H1 (cell line): Measurements from ENCODE around the gene ERO1A. TPM values are rescaled to one million over a fixed set of nuclear protein-coding genes. Genes with fewer than 3 reads are reported as not detected.

Experiments
- CTCF ChIA-PET: fragments of 300-600 bp; sonication (Branson Sonifier 250); formaldehyde crosslinking; loops from one replicate; lab custom pipeline; 2021; ENCODE audit not compliant: partially characterized antibody; lab: Charles Lee
- POLR2A ChIA-PET: fragments of 300-600 bp; sonication (Branson Sonifier 250); formaldehyde crosslinking; loops from one replicate; lab custom pipeline; 2021; ENCODE audit warnings: inconsistent platforms; ENCODE audit not compliant: partially characterized antibody; lab: Charles Lee
- DNase-seq, 2 experiments: peaks; one replicate each; pipeline versions ENCODE4 v3.0.0 to v3.0.0-alpha.2; 2010 to 2022; ENCODE audit warnings: low spot score in 2 of 2, low read depth in 1 of 2, mixed read lengths in 1 of 2
- FAIRE-seq: peaks from 2 replicates; lab custom pipeline; 2011; peaks lifted over from hg19 to GRCh38; lab: Jason Lieb, UNC
- H2AFZ ChIP-seq: 2 replicates; pipeline ENCODE4 v1.8.1; 2012; ENCODE audit warnings: low read length, inconsistent platforms
- H2AK5ac ChIP-seq: 2 replicates; pipeline ENCODE4 v1.6.1; 2013; ENCODE audit warnings: low read depth, low read length
- H2BK120ac ChIP-seq: replicated peaks from 2 replicates; pipeline ENCODE3; 2013; ENCODE audit warnings: low read depth, low read length, inconsistent platforms
- H2BK12ac ChIP-seq: 2 replicates; pipeline ENCODE4 v1.6.1; 2013; ENCODE audit warnings: low read depth, low read length
- H2BK15ac ChIP-seq: 2 replicates; pipeline ENCODE4 v1.6.1; 2013; ENCODE audit warnings: low read length
- H2BK20ac ChIP-seq: 2 replicates; pipeline ENCODE4 v1.6.1; 2013; ENCODE audit warnings: low read length
- H2BK5ac ChIP-seq: 2 replicates; pipeline ENCODE4 v1.6.1; 2013; ENCODE audit warnings: low read depth, low read length
- H3K14ac ChIP-seq: 2 replicates; pipeline ENCODE4 v1.6.1; 2013; ENCODE audit warnings: inconsistent platforms; ENCODE audit not compliant: insufficient read length
- H3K18ac ChIP-seq: 2 replicates; pipeline ENCODE4 v1.6.1; 2013; ENCODE audit warnings: low read length; ENCODE audit errors: extremely low read depth
- H3K23ac ChIP-seq: 2 replicates; pipeline ENCODE4 v1.6.1; 2013; ENCODE audit warnings: inconsistent platforms; ENCODE audit not compliant: insufficient read length
- H3K23me2 ChIP-seq: 2 replicates; pipeline ENCODE4 v1.6.1; 2013; ENCODE audit warnings: low read depth, low read length
- H3K27ac ChIP-seq: 2 replicates; pipeline ENCODE4 v1.6.1; 2011; ENCODE audit warnings: low read depth, low read length, inconsistent platforms
- H3K27me3 ChIP-seq, 4 experiments: replicated peaks in 1 of 4; 1 replicate in 1 of 4; 2 replicates in 3 of 4; pipeline versions ENCODE4 v1.6.1 to v1.8.1; 2011 to 2013; ENCODE audit warnings: low read length in 3 of 4, mild to moderate bottlenecking in 3 of 4, inconsistent platforms in 2 of 4, mixed read lengths in 2 of 4, moderate library complexity in 1 of 4; ENCODE audit not compliant: control insufficient read depth in 3 of 4, insufficient read depth in 3 of 4; ENCODE audit errors: extremely low read depth in 1 of 4
- H3K36me3 ChIP-seq, 4 experiments: 2 replicates each; pipeline versions ENCODE4 v1.6.1 to v1.8.1; 2011 to 2013; ENCODE audit warnings: mild to moderate bottlenecking in 4 of 4, low read length in 3 of 4, moderate library complexity in 2 of 4, control low read depth in 1 of 4, inconsistent platforms in 1 of 4; ENCODE audit not compliant: insufficient read depth in 4 of 4, control insufficient read depth in 2 of 4
- H3K4ac ChIP-seq: replicated peaks from 2 replicates; pipeline ENCODE3; 2013; ENCODE audit warnings: low read length, low read depth, mixed read lengths, inconsistent platforms; ENCODE audit not compliant: insufficient read length
- H3K4me1 ChIP-seq, 4 experiments: replicated peaks in 1 of 4; 1 replicate in 1 of 4; 2 replicates in 3 of 4; pipeline versions ENCODE4 v1.6.1 to v1.8.1; 2011 to 2013; ENCODE audit warnings: low read length in 3 of 4, inconsistent platforms in 2 of 4, mixed read lengths in 1 of 4; ENCODE audit not compliant: insufficient read depth in 4 of 4, control insufficient read depth in 3 of 4
- H3K4me2 ChIP-seq, 2 experiments: 2 replicates each; pipeline versions ENCODE4 v1.6.1 to v1.8.1; 2011 to 2013; ENCODE audit warnings: low read depth in 2 of 2, low read length in 2 of 2, control low read depth in 1 of 2, inconsistent platforms in 1 of 2, mild to moderate bottlenecking in 1 of 2; ENCODE audit not compliant: insufficient read depth in 1 of 2
- H3K4me3 ChIP-seq, 4 experiments: fragments of 200-600, 300-600 bp in 1 of 4; sonication (generic), shearing (Covaris generic), sonication (Bioruptor Twin) in 1 of 4; 2 replicates each; pipeline versions ENCODE4 v1.5.1 to v1.8.1; 2011 to 2016; ENCODE audit warnings: low read length in 4 of 4, low read depth in 3 of 4, control low read depth in 2 of 4, inconsistent platforms in 2 of 4, mild to moderate bottlenecking in 2 of 4, mixed read lengths in 1 of 4, moderate library complexity in 1 of 4; ENCODE audit not compliant: insufficient read depth in 2 of 4; ENCODE audit errors: extremely low read depth in 1 of 4
- H3K56ac ChIP-seq: replicated peaks from 2 replicates; pipeline ENCODE3; 2013; ENCODE audit warnings: low read depth, mild to moderate bottlenecking, mixed read lengths, low read length, inconsistent platforms; ENCODE audit not compliant: insufficient read length
- H3K79me1 ChIP-seq: 2 replicates; pipeline ENCODE4 v1.6.1; 2013; ENCODE audit warnings: low read depth, low read length, control low read depth
- H3K79me2 ChIP-seq, 2 experiments: 2 replicates each; pipeline versions ENCODE4 v1.6.1 to v1.8.1; 2012 to 2013; ENCODE audit warnings: low read length in 2 of 2, mild to moderate bottlenecking in 2 of 2, inconsistent platforms in 1 of 2; ENCODE audit not compliant: insufficient read depth in 2 of 2, control insufficient read depth in 1 of 2
- H3K9ac ChIP-seq, 4 experiments: replicated peaks in 1 of 4; 1 replicate in 1 of 4; 2 replicates in 3 of 4; pipeline versions ENCODE4 v1.6.1 to v1.8.1; 2011 to 2013; ENCODE audit warnings: low read depth in 3 of 4, low read length in 3 of 4, control low read depth in 2 of 4, mild to moderate bottlenecking in 2 of 4, moderate library complexity in 2 of 4, inconsistent platforms in 1 of 4; ENCODE audit errors: extremely low read depth in 1 of 4
- H3K9me3 ChIP-seq, 2 experiments: 2 replicates each; pipeline versions ENCODE4 v1.6.1 to v1.8.1; 2012 to 2013; ENCODE audit warnings: mild to moderate bottlenecking in 2 of 2, moderate library complexity in 2 of 2, control low read depth in 1 of 2, inconsistent platforms in 1 of 2, low read depth in 1 of 2, low read length in 1 of 2, mixed read lengths in 1 of 2; ENCODE audit not compliant: insufficient read depth in 2 of 2
- H4K20me1 ChIP-seq, 2 experiments: replicated peaks in 1 of 2; 2 replicates each; pipeline versions ENCODE3 to v1.8.1; 2011 to 2013; ENCODE audit warnings: inconsistent platforms in 2 of 2, low read length in 2 of 2, mild to moderate bottlenecking in 1 of 2; ENCODE audit not compliant: insufficient read depth in 2 of 2, control insufficient read depth in 1 of 2
- H4K5ac ChIP-seq: 2 replicates; pipeline ENCODE4 v1.6.1; 2013; ENCODE audit warnings: low read length, low read depth, mixed read lengths, inconsistent platforms; ENCODE audit not compliant: insufficient read length
- H4K8ac ChIP-seq: 2 replicates; pipeline ENCODE4 v1.8.0; 2013; ENCODE audit warnings: mild to moderate bottlenecking, moderate library complexity, low read length, inconsistent platforms; ENCODE audit not compliant: insufficient read depth; ENCODE audit errors: extremely low read depth
- H4K91ac ChIP-seq: replicated peaks from 2 replicates; pipeline ENCODE3; 2013; ENCODE audit warnings: low read length, mixed read lengths, inconsistent platforms; ENCODE audit not compliant: insufficient read length
- BRCA1 ChIP-seq: IDR thresholded peaks from 2 replicates; pipeline ENCODE4 v1.6.1; 2012; ENCODE audit warnings: low read depth, low read length, improper control_type of control experiment
- MAFK ChIP-seq: IDR thresholded peaks from 2 replicates; pipeline ENCODE4 v1.6.1; 2012; ENCODE audit warnings: low read depth, mild to moderate bottlenecking, improper control_type of control experiment, low read length
- RAD21 ChIP-seq, 2 experiments: IDR thresholded peaks in 1 of 2; conservative IDR thresholded peaks in 1 of 2; 2 replicates each; pipeline ENCODE4 v1.6.1; 2011; ENCODE audit warnings: low read depth in 2 of 2, low read length in 2 of 2, improper control_type of control experiment in 1 of 2, inconsistent platforms in 1 of 2, mild to moderate bottlenecking in 1 of 2, moderate library complexity in 1 of 2
- WGBS, 2 experiments: shearing (Covaris generic) in 1 of 2; methylation state at CpG; one replicate each; pipeline versions ENCODE4 v1.1.6 to v1.1.7; 2013 to 2015; ENCODE audit warnings: low lambda C conversion rate in 2 of 2, mixed read lengths in 2 of 2, inconsistent platforms in 1 of 2, low coverage in 1 of 2, missing lambda C conversion rate in 1 of 2; ENCODE audit not compliant: insufficient replicate concordance in 2 of 2, insufficient coverage in 1 of 2, insufficient read length in 1 of 2; ENCODE audit errors: extremely low coverage in 1 of 2, missing lambda C conversion rate in 1 of 2; 5-methylcytosine and 5-hydroxymethylcytosine counted together
- polyA plus RNA-seq, 7 experiments: library from polyadenylated mRNA; depleted of rRNA in 3 of 7; stranded (reverse) in 5 of 7; unstranded in 2 of 7; fragments of >200 nt in 5 of 7; fragments of 200-250 nt in 2 of 7; gene quantifications; 1 replicate in 5 of 7; 2 replicates in 1 of 7; 4 replicates in 1 of 7; pipeline versions ENCODE4 v1.2.1 to v1.2.3, GENCODE V29; 2011 to 2013; ENCODE audit warnings: missing spikeins in 2 of 7, mixed read lengths in 2 of 7
- total RNA-seq: library from RNA; stranded (reverse); fragmentation: NEBNext Ultra II Directional; extraction: Animal tissue kit (Norgen Biotek cat#: 25700); gene quantifications from 2 replicates; pipeline ENCODE4 v1.2.1, GENCODE V29; 2021

The ERO1A gene
- total and polyA plus RNA-seq, 2 of the 8 experiments (the other 6 are each of a cell fraction or from before 2014, with no cell fraction given): 15.7 to 42.0 TPM

- H2BK20ac ChIP-seq: no peak overlapping the region
- no peak overlapping the region for H2BK15ac ChIP-seq
- DNase-seq (no peak), FAIRE-seq (no peak)
- no peak overlapping the region for H2AFZ ChIP-seq
- no peak overlapping the region for H2BK120ac ChIP-seq
- H3K23me2 ChIP-seq: no peaks in the 10 kb centered on the region
- H3K36me3 ChIP-seq: no peaks in the 10 kb centered on the region
- no peak overlapping the region for H3K56ac ChIP-seq
- no peak overlapping the region for H3K4ac ChIP-seq
- TF ChIP-seq BRCA1 (no peak), RAD21 (IDR thresholded peaks at IDR 0.05 in 1 of 2, conservative IDR thresholded peaks at IDR 0.05 in 1 of 2; ENCODE audit: low read depth in 2 of 2, low read length in 2 of 2) (no peak), MAFK (no peak)
- no peak overlapping the region for H4K91ac ChIP-seq
- H3K4me1 ChIP-seq: no peaks in the 10 kb centered on the region
- ChIA-PET POLR2A (no interaction called here), CTCF (no interaction called here)
- no peak overlapping the region for H3K4me2 ChIP-seq
- H3K27ac ChIP-seq: no peak overlapping the region
- H3K18ac ChIP-seq: no peak overlapping the region
- H3K23ac ChIP-seq: no peak overlapping the region
- 81% methylated on average over 1 of the region's 1 CpG; no CpG with 5 or more reads in 1 of the 2 experiments for WGBS, 2 experiments
- no peaks in the 10 kb centered on the region for H3K27me3 ChIP-seq
- H2BK5ac ChIP-seq: no peak overlapping the region
- H4K20me1 ChIP-seq: no peaks in the 10 kb centered on the region
- H2BK12ac ChIP-seq: no peak overlapping the region
- no peaks in the 10 kb centered on the region for H3K79me2 ChIP-seq
- no peak overlapping the region for H4K8ac ChIP-seq
- no peaks in the 10 kb centered on the region for H3K9me3 ChIP-seq
- H3K14ac ChIP-seq: no peak overlapping the region
- H4K5ac ChIP-seq: no peak overlapping the region
- no peak overlapping the region for H2AK5ac ChIP-seq
- no peak overlapping the region for H3K4me3 ChIP-seq
- no peak overlapping the region for H3K9ac ChIP-seq
- no peaks in the 10 kb centered on the region for H3K79me1 ChIP-seq
Measured at GRCh38 chr14:52602131-52602530, 93.2 kb downstream of the ERO1A start.
